Measurements from ENCODE around the gene TSPAN3. TPM values are rescaled to one million over a fixed set of nuclear protein-coding genes. Genes with fewer than 3 reads are reported as not detected.

Gene TSPAN3
- total and polyA plus RNA-seq, 4 donors, result 49.3 to 82.8 (median 78.7) TPM

GRCh38 chr15:77097248-77097721 is 26.4 kb upstream of the TSPAN3 start:
- Histone ChIP-seq H3K4me1 (ENCODE audit: control insufficient read depth in 4 of 4, insufficient read depth in 4 of 4, low read length in 3 of 4) (no peaks in the 10 kb centered on the region), H3K27ac (ENCODE audit: low read depth in 1 of 2, low read length in 2 of 2) (no peak overlapping the region), H3K27me3 (ENCODE audit: control insufficient read depth in 4 of 4, insufficient read depth in 4 of 4, low read length in 3 of 4) (no peaks in the 10 kb centered on the region), H3K4me3 (ENCODE audit: low read depth in 1 of 3, low read length in 3 of 3) (no peak overlapping the region), H3K9me3 (ENCODE audit: control insufficient read depth in 4 of 4, low read length in 3 of 4) (no peaks in the 10 kb centered on the region), H3K36me3 (ENCODE audit: control insufficient read depth in 4 of 4, insufficient read depth in 3 of 4, low read depth in 1 of 4, low read length in 3 of 4) (no peaks in the 10 kb centered on the region), H3K9ac (ENCODE audit: low read depth in 1 of 2, low read length in 2 of 2) (no peak overlapping the region)
- WGBS, result 96% methylated on average over 7 of the region's 7 CpGs
- DNase-seq (ENCODE audit: low spot score), result no peak
- no peak for TF ChIP-seq GABPA (IDR thresholded peaks at IDR 0.05 in 1 of 2, conservative IDR thresholded peaks at IDR 0.05 in 1 of 2)
- TF ChIP-seq, protein P1, sequence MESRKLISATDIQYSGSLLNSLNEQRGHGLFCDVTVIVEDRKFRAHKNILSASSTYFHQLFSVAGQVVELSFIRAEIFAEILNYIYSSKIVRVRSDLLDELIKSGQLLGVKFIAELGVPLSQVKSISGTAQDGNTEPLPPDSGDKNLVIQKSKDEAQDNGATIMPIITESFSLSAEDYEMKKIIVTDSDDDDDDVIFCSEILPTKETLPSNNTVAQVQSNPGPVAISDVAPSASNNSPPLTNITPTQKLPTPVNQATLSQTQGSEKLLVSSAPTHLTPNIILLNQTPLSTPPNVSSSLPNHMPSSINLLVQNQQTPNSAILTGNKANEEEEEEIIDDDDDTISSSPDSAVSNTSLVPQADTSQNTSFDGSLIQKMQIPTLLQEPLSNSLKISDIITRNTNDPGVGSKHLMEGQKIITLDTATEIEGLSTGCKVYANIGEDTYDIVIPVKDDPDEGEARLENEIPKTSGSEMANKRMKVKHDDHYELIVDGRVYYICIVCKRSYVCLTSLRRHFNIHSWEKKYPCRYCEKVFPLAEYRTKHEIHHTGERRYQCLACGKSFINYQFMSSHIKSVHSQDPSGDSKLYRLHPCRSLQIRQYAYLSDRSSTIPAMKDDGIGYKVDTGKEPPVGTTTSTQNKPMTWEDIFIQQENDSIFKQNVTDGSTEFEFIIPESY (IDR thresholded peaks at IDR 0.05), result no peak
- TF ChIP-seq ATF3 (IDR thresholded peaks at IDR 0.05), result no peak
- no peak for TF ChIP-seq SP1 (IDR thresholded peaks at IDR 0.05)
- TF ChIP-seq NR2F2 (IDR thresholded peaks at IDR 0.05), result no peak
- TF ChIP-seq JUND (IDR thresholded peaks at IDR 0.05), result no peak
- TF ChIP-seq FOXA2 (IDR thresholded peaks at IDR 0.05), result no peak
- TF ChIP-seq RAD21 (IDR thresholded peaks at IDR 0.05), result no peak
- no peak for TF ChIP-seq MAX (IDR thresholded peaks at IDR 0.05)
- no peak for TF ChIP-seq YY1 (IDR thresholded peaks at IDR 0.05)
- no peak for TF ChIP-seq EGR1 (IDR thresholded peaks at IDR 0.05; ENCODE audit: low read depth in 2 of 2)
- no peak for TF ChIP-seq FOXA1 (IDR thresholded peaks at IDR 0.05)
- TF ChIP-seq, protein P2, sequence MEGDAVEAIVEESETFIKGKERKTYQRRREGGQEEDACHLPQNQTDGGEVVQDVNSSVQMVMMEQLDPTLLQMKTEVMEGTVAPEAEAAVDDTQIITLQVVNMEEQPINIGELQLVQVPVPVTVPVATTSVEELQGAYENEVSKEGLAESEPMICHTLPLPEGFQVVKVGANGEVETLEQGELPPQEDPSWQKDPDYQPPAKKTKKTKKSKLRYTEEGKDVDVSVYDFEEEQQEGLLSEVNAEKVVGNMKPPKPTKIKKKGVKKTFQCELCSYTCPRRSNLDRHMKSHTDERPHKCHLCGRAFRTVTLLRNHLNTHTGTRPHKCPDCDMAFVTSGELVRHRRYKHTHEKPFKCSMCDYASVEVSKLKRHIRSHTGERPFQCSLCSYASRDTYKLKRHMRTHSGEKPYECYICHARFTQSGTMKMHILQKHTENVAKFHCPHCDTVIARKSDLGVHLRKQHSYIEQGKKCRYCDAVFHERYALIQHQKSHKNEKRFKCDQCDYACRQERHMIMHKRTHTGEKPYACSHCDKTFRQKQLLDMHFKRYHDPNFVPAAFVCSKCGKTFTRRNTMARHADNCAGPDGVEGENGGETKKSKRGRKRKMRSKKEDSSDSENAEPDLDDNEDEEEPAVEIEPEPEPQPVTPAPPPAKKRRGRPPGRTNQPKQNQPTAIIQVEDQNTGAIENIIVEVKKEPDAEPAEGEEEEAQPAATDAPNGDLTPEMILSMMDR (IDR thresholded peaks at IDR 0.05; ENCODE audit: low read depth, low read length, missing input control), result no peak
- TF ChIP-seq REST (IDR thresholded peaks at IDR 0.05), result no peak
- TF ChIP-seq RXRA (IDR thresholded peaks at IDR 0.05), result no peak
- no peak for TF ChIP-seq HNF4G (IDR thresholded peaks at IDR 0.05)

DNA sequence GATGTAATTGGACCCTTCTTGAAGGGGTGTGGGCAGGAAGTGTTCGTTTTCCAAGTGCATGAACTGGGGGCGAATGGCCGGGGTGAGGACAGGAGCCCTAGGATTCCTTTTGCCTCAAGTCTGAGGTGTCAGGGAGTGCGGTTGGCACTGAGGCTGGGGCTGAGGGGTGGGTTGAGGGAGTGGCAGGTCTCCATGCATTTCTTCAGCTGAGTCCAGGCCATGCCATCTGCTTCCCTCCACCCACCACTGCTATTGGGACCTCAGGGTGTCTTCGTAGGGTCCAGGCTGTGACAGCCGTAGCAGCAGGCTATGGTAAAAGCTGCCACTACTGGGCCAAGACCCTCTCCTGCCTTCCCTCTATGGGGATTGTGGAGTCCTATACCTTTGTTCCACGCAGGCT is 25.6 kb upstream of the TSPAN3 start:
- Histone ChIP-seq H3K9me3 (ENCODE audit: control insufficient read depth in 4 of 4, low read length in 3 of 4) (no peaks in the 10 kb centered on the region), H3K4me3 (ENCODE audit: low read depth in 1 of 3, low read length in 3 of 3) (no peak overlapping the region), H3K36me3 (ENCODE audit: control insufficient read depth in 4 of 4, insufficient read depth in 3 of 4, low read depth in 1 of 4, low read length in 3 of 4) (no peaks in the 10 kb centered on the region), H3K9ac (ENCODE audit: low read depth in 1 of 2, low read length in 2 of 2) (no peak overlapping the region), H3K4me1 (ENCODE audit: control insufficient read depth in 4 of 4, insufficient read depth in 4 of 4, low read length in 3 of 4) (no peaks in the 10 kb centered on the region), H3K27ac (ENCODE audit: low read depth in 1 of 2, low read length in 2 of 2) (no peak overlapping the region), H3K27me3 (ENCODE audit: control insufficient read depth in 4 of 4, insufficient read depth in 4 of 4, low read length in 3 of 4) (no peaks in the 10 kb centered on the region)
- WGBS, result 96% methylated on average over 7 of the region's 7 CpGs
- DNase-seq (ENCODE audit: low spot score), result no peak
- TF ChIP-seq SP1 (IDR thresholded peaks at IDR 0.05) (no peak), HNF4A (conservative IDR thresholded peaks at IDR 0.05) (no peak), EGR1 (IDR thresholded peaks at IDR 0.05; ENCODE audit: low read depth in 2 of 2) (no peak), FOXA1 (IDR thresholded peaks at IDR 0.05) (no peak), JUND (IDR thresholded peaks at IDR 0.05) (no peak), YY1 (IDR thresholded peaks at IDR 0.05) (no peak), ATF3 (IDR thresholded peaks at IDR 0.05) (no peak), MAX (IDR thresholded peaks at IDR 0.05) (no peak), TAF1 (conservative IDR thresholded peaks at IDR 0.05) (no peak), RAD21 (IDR thresholded peaks at IDR 0.05) (no peak)
- TF ChIP-seq, protein P1 (IDR thresholded peaks at IDR 0.05), result no peak
- TF ChIP-seq, protein P2 (IDR thresholded peaks at IDR 0.05; ENCODE audit: low read depth, low read length, missing input control), result no peak

Measured in liver (tissue), 9 donors.